ENCODE measurements around the gene SH3RF1. TPM values are rescaled to one million over a fixed set of nuclear protein-coding genes. Genes with fewer than 3 reads are reported as not detected.

SH3RF1 gene
- total RNA-seq, 1 donor from 2014 or later: 21.8 TPM

GRCh38 chr4:169275180-169275579 lies 4.4 kb upstream of the SH3RF1 start:
- DNase-seq: no peak

- DNase-seq: no peak
Observed at GRCh38 chr4:169274033-169274432, 3.3 kb upstream of the SH3RF1 start.

- DNase-seq: peak; percentile 30
Observed at GRCh38 chr4:169272265-169272886, 1.6 kb upstream of the SH3RF1 start.

GRCh38 chr4:169271692-169272007 lies 894 bp upstream of the SH3RF1 start:
- no peak for DNase-seq

GRCh38 chr4:169269916-169270809 lies 593 bp downstream of the SH3RF1 start:
- peak; percentile 67 for DNase-seq

- no peak for DNase-seq
Observed at GRCh38 chr4:169268951-169269760, 1.6 kb downstream of the SH3RF1 start.

- no peak for DNase-seq
Observed at GRCh38 chr4:169267070-169267469, 3.7 kb downstream of the SH3RF1 start.

GRCh38 chr4:169266661-169267060 lies 4.1 kb downstream of the SH3RF1 start:
- no peak for DNase-seq

- no peak for DNase-seq
Observed at GRCh38 chr4:169266081-169266480, 4.7 kb downstream of the SH3RF1 start.

- DNase-seq: no peak
Observed at GRCh38 chr4:169263791-169264392, 6.9 kb downstream of the SH3RF1 start.

- no peak for DNase-seq
Observed at GRCh38 chr4:169260217-169260866, 10.4 kb downstream of the SH3RF1 start.

- no peak for DNase-seq
Observed at GRCh38 chr4:169259271-169259670, 11.5 kb downstream of the SH3RF1 start.

GRCh38 chr4:169258141-169258540 lies 12.6 kb downstream of the SH3RF1 start:
- peak; percentile 62 for DNase-seq

GRCh38 chr4:169256856-169257761 lies 13.6 kb downstream of the SH3RF1 start:
- no peak for DNase-seq

- no peak for DNase-seq
Observed at GRCh38 chr4:169256101-169256612, 14.6 kb downstream of the SH3RF1 start.

- DNase-seq: no peak
Observed at GRCh38 chr4:169254546-169254983, 16.2 kb downstream of the SH3RF1 start.

- DNase-seq: no peak
Observed at GRCh38 chr4:169253904-169254303, 16.9 kb downstream of the SH3RF1 start.

- DNase-seq: no peak
Observed at GRCh38 chr4:169253113-169253671, 17.6 kb downstream of the SH3RF1 start.

GRCh38 chr4:169252339-169253112 lies 18.2 kb downstream of the SH3RF1 start:
- DNase-seq: peak; percentile 33
